Activated CD8-positive, alpha-beta memory T cell treated with anti-CD3 and anti-CD28 coated beads, Interleukin-2, amount 10 ng/mL, durations not matched to agents 7 days and 5 days (primary cell): ENCODE data around the gene LUC7L2. TPM values are rescaled to one million over a fixed set of nuclear protein-coding genes. Genes with fewer than 3 reads are reported as not detected.

Source experiments
- total RNA-seq, 2 experiments: library from RNA; stranded (reverse); gene quantifications; one replicate each; pipeline ENCODE4 v1.2.3, GENCODE V29; 2021

Gene LUC7L2
- total RNA-seq, 2 experiments from 2014 or later = 137 to 152 TPM

Other genes starting within 250 kb of the LUC7L2 start
- gene UBN2, start 128.7 kb upstream of the LUC7L2 start, total RNA-seq = 10 to 100 TPM; 10.8 to 12.7 TPM
- 1 to 10 TPM; 6.6 to 7.7 TPM for gene FMC1, start 18.6 kb upstream of the LUC7L2 start, total RNA-seq
- gene KLRG2, start 123.8 kb downstream of the LUC7L2 start, total RNA-seq = under 1 TPM in 1 of 2 experiments, not detected in 1; 0.30 TPM
- not detected for gene CLEC2L, start 163.8 kb downstream of the LUC7L2 start, total RNA-seq